Upper lobe of left lung (tissue), 4 donors: ENCODE data around the gene CAMKV.

Experiments used
- POLR2A ChIP-seq, 4 donors: fragments of 450-650 bp; IDR thresholded peaks; one replicate each; pipeline ENCODE4 v1.5.1; 2016 to 2017; ENCODE audit warnings: antibody characterized with exemption in 4 of 4, mild to moderate bottlenecking in 2 of 4
- POLR2AphosphoS5 ChIP-seq, 2 donors: sonication (generic); formaldehyde crosslinking; IDR thresholded peaks; one replicate each; pipeline ENCODE4 v1.5.1; 2017; ENCODE audit warnings: antibody characterized with exemption in 2 of 2
- TF ChIP-seq, protein P1 (sequence below), 6 experiments: fragments of 450-650 bp in 4 of 6; fragments of 200-600 bp in 2 of 6; sonication (generic) in 2 of 6; IDR thresholded peaks; one replicate each; pipeline ENCODE4 v1.5.1; 2016 to 2019; ENCODE audit warnings: antibody characterized with exemption in 6 of 6

DNA sequence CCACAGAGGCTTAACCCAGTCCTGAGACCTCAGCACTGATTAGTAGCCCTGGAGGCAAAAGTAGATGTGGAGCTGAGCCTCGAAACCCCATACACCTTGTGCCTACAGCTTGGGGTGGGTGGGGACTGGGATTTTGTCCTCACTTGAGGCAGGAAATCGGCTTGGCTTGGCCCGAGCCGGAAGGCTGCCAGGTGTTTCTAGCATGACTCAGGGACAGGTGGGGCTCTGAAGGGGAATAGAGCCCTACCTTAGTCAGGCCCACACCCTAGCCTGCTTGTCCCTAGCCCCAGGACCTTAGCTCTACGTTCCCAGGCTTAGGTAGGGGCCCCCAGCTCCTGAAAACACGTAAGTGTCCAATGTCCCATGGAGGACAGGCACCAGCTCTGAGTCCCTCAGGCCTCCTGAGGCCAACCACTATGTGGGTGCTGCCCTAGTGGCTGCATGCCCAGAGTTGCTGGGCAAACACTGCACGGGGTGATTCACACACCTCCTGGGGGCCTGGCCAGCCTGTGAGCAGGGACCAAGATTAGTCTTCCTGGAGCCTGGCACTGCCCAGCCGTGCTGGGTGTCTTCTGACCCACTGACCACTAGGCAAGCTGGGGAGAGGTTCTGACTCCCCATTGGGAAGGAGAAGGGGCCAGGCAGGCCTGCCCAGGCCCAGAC lies 30.9 kb upstream of the CAMKV start:
- TF ChIP-seq, protein P1, sequence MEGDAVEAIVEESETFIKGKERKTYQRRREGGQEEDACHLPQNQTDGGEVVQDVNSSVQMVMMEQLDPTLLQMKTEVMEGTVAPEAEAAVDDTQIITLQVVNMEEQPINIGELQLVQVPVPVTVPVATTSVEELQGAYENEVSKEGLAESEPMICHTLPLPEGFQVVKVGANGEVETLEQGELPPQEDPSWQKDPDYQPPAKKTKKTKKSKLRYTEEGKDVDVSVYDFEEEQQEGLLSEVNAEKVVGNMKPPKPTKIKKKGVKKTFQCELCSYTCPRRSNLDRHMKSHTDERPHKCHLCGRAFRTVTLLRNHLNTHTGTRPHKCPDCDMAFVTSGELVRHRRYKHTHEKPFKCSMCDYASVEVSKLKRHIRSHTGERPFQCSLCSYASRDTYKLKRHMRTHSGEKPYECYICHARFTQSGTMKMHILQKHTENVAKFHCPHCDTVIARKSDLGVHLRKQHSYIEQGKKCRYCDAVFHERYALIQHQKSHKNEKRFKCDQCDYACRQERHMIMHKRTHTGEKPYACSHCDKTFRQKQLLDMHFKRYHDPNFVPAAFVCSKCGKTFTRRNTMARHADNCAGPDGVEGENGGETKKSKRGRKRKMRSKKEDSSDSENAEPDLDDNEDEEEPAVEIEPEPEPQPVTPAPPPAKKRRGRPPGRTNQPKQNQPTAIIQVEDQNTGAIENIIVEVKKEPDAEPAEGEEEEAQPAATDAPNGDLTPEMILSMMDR (IDR thresholded peaks at IDR 0.05) = peak in 1 of 6 experiments; percentile 14
- TF ChIP-seq POLR2A (IDR thresholded peaks at IDR 0.05) (peak in 1 of 4 donors; percentile 48), POLR2AphosphoS5 (IDR thresholded peaks at IDR 0.05) (peak in 1 of 2 donors; percentile 23)
